Effector memory CD8-positive, alpha-beta T cell (primary cell): ENCODE measurements around the gene CYB561A3.

Experiments
- ATAC-seq: fragments of 150-1000 bp; cut with Tn5 transposase; replicated peaks from 2 replicates; pipeline ENCODE4 v1.10.0; 2021; ENCODE audit warnings: mild to moderate bottlenecking, moderate library complexity
- DNase-seq, 3 experiments: peaks; one replicate each; pipeline ENCODE4 v3.0.0; 2021
- H3K27ac Mint-ChIP-seq, 2 donors: one replicate each; pipeline ENCODE4 v1.8.0; 2022; ENCODE audit warnings: mild to moderate bottlenecking in 2 of 2, mixed read lengths in 2 of 2, moderate library complexity in 2 of 2
- H3K27me3 Mint-ChIP-seq, 2 donors: one replicate each; pipeline ENCODE4 v1.8.0; 2022; ENCODE audit warnings: mixed read lengths in 2 of 2
- H3K36me3 Mint-ChIP-seq: one replicate; pipeline ENCODE4 v1.8.0; 2022; ENCODE audit warnings: mild to moderate bottlenecking, moderate library complexity, mixed read lengths; ENCODE audit not compliant: insufficient read depth
- H3K4me1 Mint-ChIP-seq, 2 donors: one replicate each; pipeline ENCODE4 v1.8.0; 2022; ENCODE audit warnings: low read depth in 2 of 2, mixed read lengths in 2 of 2
- H3K4me3 Mint-ChIP-seq, 2 donors: one replicate each; pipeline ENCODE4 v1.8.0; 2022; ENCODE audit warnings: mild to moderate bottlenecking in 2 of 2, mixed read lengths in 2 of 2, moderate library complexity in 2 of 2
- H3K9me3 Mint-ChIP-seq, 2 donors: one replicate each; pipeline ENCODE4 v1.8.0; 2022; ENCODE audit warnings: mixed read lengths in 2 of 2

The CYB561A3 gene

GRCh38 chr11:61345954-61346843, 15.5 kb downstream of the CYB561A3 start:
- H3K27ac Mint-ChIP-seq = peak overlapping the region; percentile 25 to 72
- no peaks in the 10 kb centered on the region for H3K9me3 Mint-ChIP-seq
- peaks cover 6% of the 10 kb centered on the region for H3K36me3 Mint-ChIP-seq
- ATAC-seq (no peak), DNase-seq (no peak)
- H3K4me3 Mint-ChIP-seq = no peak overlapping the region
- peaks cover 0 to 2% of the 10 kb centered on the region in 2 donors for H3K4me1 Mint-ChIP-seq
- no peaks in the 10 kb centered on the region for H3K27me3 Mint-ChIP-seq

GRCh38 chr11:61345170-61345610, 16.5 kb downstream of the CYB561A3 start:
- peaks cover 5% of the 10 kb centered on the region for H3K36me3 Mint-ChIP-seq
- no peak for ATAC-seq

GRCh38 chr11:61343792-61344745, 17.6 kb downstream of the CYB561A3 start:
- Mint-ChIP-seq H3K4me1 (peaks cover 0 to 2% of the 10 kb centered on the region in 2 donors), H3K27me3 (no peaks in the 10 kb centered on the region), H3K36me3 (no peaks in the 10 kb centered on the region), H3K4me3 (no peak overlapping the region), H3K27ac (peak overlapping the region in 1 of 2 donors; percentile 44), H3K9me3 (no peaks in the 10 kb centered on the region)
- no peak for DNase-seq
- ATAC-seq = no peak

More at GRCh38 chr11:61345170-61345610, 16.5 kb downstream of the CYB561A3 start:
- Mint-ChIP-seq H3K27ac (no peak overlapping the region), H3K9me3 (no peaks in the 10 kb centered on the region), H3K27me3 (no peaks in the 10 kb centered on the region), H3K4me1 (peaks cover 0 to 2% of the 10 kb centered on the region in 2 donors), H3K4me3 (no peak overlapping the region)
- DNase-seq = no peak

- Mint-ChIP-seq H3K36me3 (no peaks in the 10 kb centered on the region), H3K27ac (no peak overlapping the region), H3K4me1 (peaks cover 0 to 2% of the 10 kb centered on the region in 2 donors), H3K4me3 (no peak overlapping the region), H3K9me3 (no peaks in the 10 kb centered on the region), H3K27me3 (no peaks in the 10 kb centered on the region)
- no peak for DNase-seq
- no peak for ATAC-seq
These were observed 19.4 kb downstream of the CYB561A3 start for GRCh38 chr11:61342207-61342803.

- no peak overlapping the region for H3K4me3 Mint-ChIP-seq
- no peaks in the 10 kb centered on the region for H3K27me3 Mint-ChIP-seq
- H3K27ac Mint-ChIP-seq = no peak overlapping the region
These were observed 20.0 kb downstream of the CYB561A3 start for GRCh38 chr11:61341706-61342105.

GRCh38 chr11:61340979-61341378, 20.7 kb downstream of the CYB561A3 start:
- ATAC-seq (no peak), DNase-seq (no peak)
- Mint-ChIP-seq H3K27ac (no peak overlapping the region), H3K9me3 (no peaks in the 10 kb centered on the region), H3K4me3 (no peak overlapping the region), H3K36me3 (no peaks in the 10 kb centered on the region), H3K4me1 (peaks cover 8% of the 10 kb centered on the region in 2 donors), H3K27me3 (no peaks in the 10 kb centered on the region)

More at GRCh38 chr11:61341706-61342105, 20.0 kb downstream of the CYB561A3 start:
- DNase-seq (no peak), ATAC-seq (no peak)
- Mint-ChIP-seq H3K36me3 (no peaks in the 10 kb centered on the region), H3K9me3 (no peaks in the 10 kb centered on the region), H3K4me1 (peaks cover 4 to 6% of the 10 kb centered on the region in 2 donors)

- ATAC-seq (no peak), DNase-seq (no peak)
- Mint-ChIP-seq H3K4me3 (no peak overlapping the region), H3K4me1 (peaks cover 8% of the 10 kb centered on the region in 2 donors), H3K9me3 (no peaks in the 10 kb centered on the region), H3K36me3 (no peaks in the 10 kb centered on the region), H3K27me3 (no peaks in the 10 kb centered on the region), H3K27ac (no peak overlapping the region)
These were observed 22.2 kb downstream of the CYB561A3 start for GRCh38 chr11:61339490-61339878.

GRCh38 chr11:61338783-61339489, 22.7 kb downstream of the CYB561A3 start:
- Mint-ChIP-seq H3K9me3 (no peaks in the 10 kb centered on the region), H3K36me3 (no peaks in the 10 kb centered on the region), H3K4me3 (no peak overlapping the region), H3K27ac (no peak overlapping the region), H3K4me1 (peaks cover 8% of the 10 kb centered on the region in 2 donors), H3K27me3 (no peaks in the 10 kb centered on the region)
- DNase-seq (no peak), ATAC-seq (no peak)

GRCh38 chr11:61337706-61338470, 23.8 kb downstream of the CYB561A3 start:
- no peaks in the 10 kb centered on the region for H3K27me3 Mint-ChIP-seq
- H3K27ac Mint-ChIP-seq = no peak overlapping the region
- no peak for ATAC-seq
- no peak for DNase-seq
- H3K4me3 Mint-ChIP-seq = no peak overlapping the region
- peaks cover 15% of the 10 kb centered on the region in 2 donors for H3K4me1 Mint-ChIP-seq
- H3K36me3 Mint-ChIP-seq = peaks cover 10% of the 10 kb centered on the region
- H3K9me3 Mint-ChIP-seq = no peaks in the 10 kb centered on the region

- H3K4me3 Mint-ChIP-seq = peak overlapping the region in 1 of 2 donors; percentile 29
- peak; percentile 74 to 84 (median 82) for DNase-seq
- peak overlapping the region in 1 of 2 donors; percentile 66 for H3K27ac Mint-ChIP-seq
- H3K27me3 Mint-ChIP-seq = no peaks in the 10 kb centered on the region
- H3K4me1 Mint-ChIP-seq = peaks cover 30% of the 10 kb centered on the region in 2 donors
- peak; percentile 52 for ATAC-seq
- H3K36me3 Mint-ChIP-seq = peaks cover 18% of the 10 kb centered on the region
- H3K9me3 Mint-ChIP-seq = no peaks in the 10 kb centered on the region
These were observed 25.3 kb downstream of the CYB561A3 start for GRCh38 chr11:61336171-61336935.

- Mint-ChIP-seq H3K36me3 (peaks cover 22% of the 10 kb centered on the region), H3K27me3 (no peaks in the 10 kb centered on the region), H3K4me3 (no peak overlapping the region), H3K27ac (peak overlapping the region in 1 of 2 donors; percentile 95), H3K9me3 (no peaks in the 10 kb centered on the region), H3K4me1 (peaks cover 35 to 39% of the 10 kb centered on the region in 2 donors)
- DNase-seq (no peak), ATAC-seq (no peak)
These were observed 26.3 kb downstream of the CYB561A3 start for GRCh38 chr11:61335355-61335710.
